Keratinocyte (primary cell): Measurements from ENCODE around the gene LY6G5B. TPM values are rescaled to one million over a fixed set of nuclear protein-coding genes. Genes with fewer than 3 reads are reported as not detected.

Experiments used
- DNase-seq: peaks from one replicate; pipeline ENCODE4 v3.0.0-alpha.2; 2011; ENCODE audit warnings: low read depth, missing footprints, low spot score
- FAIRE-seq: peaks from 2 replicates; lab custom pipeline; 2011; peaks lifted over from hg19 to GRCh38; lab: Jason Lieb, UNC
- H2AFZ ChIP-seq: 2 replicates; pipeline ENCODE4 v1.6.0; 2012; ENCODE audit warnings: low read length, control low read depth, inconsistent platforms; ENCODE audit not compliant: control insufficient read depth
- H3K27ac ChIP-seq: 2 replicates; pipeline ENCODE4 v1.5.1; 2011; ENCODE audit warnings: low read length; ENCODE audit not compliant: control insufficient read depth, insufficient read depth
- H3K27me3 ChIP-seq: 3 replicates; pipeline ENCODE4 v1.6.0; 2011; ENCODE audit warnings: low read length; ENCODE audit not compliant: control insufficient read depth, insufficient read depth; ENCODE audit errors: extremely low read depth
- H3K36me3 ChIP-seq, 2 experiments: 2 replicates in 1 of 2; 3 replicates in 1 of 2; pipeline ENCODE4 v1.5.1; 2011; ENCODE audit warnings: low read length in 2 of 2, mild to moderate bottlenecking in 1 of 2; ENCODE audit not compliant: control insufficient read depth in 2 of 2, insufficient read depth in 2 of 2; ENCODE audit errors: extremely low read depth in 1 of 2
- H3K4me1 ChIP-seq: 3 replicates; pipeline ENCODE4 v1.5.1; 2011; ENCODE audit warnings: low read length; ENCODE audit not compliant: control insufficient read depth, insufficient read depth; ENCODE audit errors: extremely low read depth
- H3K4me2 ChIP-seq: 3 replicates; pipeline ENCODE4 v1.6.0; 2011; ENCODE audit warnings: low read depth, low read length; ENCODE audit not compliant: control insufficient read depth, insufficient read depth; ENCODE audit errors: extremely low read depth
- H3K4me3 ChIP-seq, 3 experiments: fragments of 200-600 bp in 1 of 3; sonication (generic) in 1 of 3; 2 replicates in 2 of 3; 3 replicates in 1 of 3; pipeline ENCODE4 v1.5.1; 2011 to 2016; ENCODE audit warnings: low read length in 3 of 3, mild to moderate bottlenecking in 3 of 3, control low read depth in 2 of 3, inconsistent platforms in 1 of 3, low read depth in 1 of 3, mixed read lengths in 1 of 3, mixed run types in 1 of 3, moderate library complexity in 1 of 3; ENCODE audit not compliant: control insufficient read depth in 2 of 3, insufficient read depth in 2 of 3; ENCODE audit errors: extremely low read depth in 1 of 3
- H3K79me2 ChIP-seq: 2 replicates; pipeline ENCODE4 v1.6.0; 2012; ENCODE audit warnings: low read length; ENCODE audit not compliant: control insufficient read depth, insufficient read depth
- H3K9ac ChIP-seq: 3 replicates; pipeline ENCODE4 v1.6.0; 2011; ENCODE audit warnings: low read length; ENCODE audit not compliant: control insufficient read depth, insufficient read depth; ENCODE audit errors: extremely low read depth
- H3K9me1 ChIP-seq: 3 replicates; pipeline ENCODE4 v1.6.0; 2011; ENCODE audit warnings: low read length; ENCODE audit not compliant: control insufficient read depth, insufficient read depth; ENCODE audit errors: extremely low read depth
- H3K9me3 ChIP-seq: 2 replicates; pipeline ENCODE4 v1.5.1; 2012; ENCODE audit warnings: low read depth, low read length; ENCODE audit not compliant: control insufficient read depth
- H4K20me1 ChIP-seq: 3 replicates; pipeline ENCODE4 v1.6.0; 2011; ENCODE audit warnings: low read length; ENCODE audit not compliant: control insufficient read depth, insufficient read depth; ENCODE audit errors: extremely low read depth
- CTCF ChIP-seq, 3 experiments: IDR thresholded peaks in 1 of 3; conservative IDR thresholded peaks in 1 of 3; optimal IDR thresholded peaks in 1 of 3; 2 replicates in 2 of 3; 3 replicates in 1 of 3; pipeline versions ENCODE3 to v1.5.1; 2011; ENCODE audit warnings: low read length in 3 of 3, mild to moderate bottlenecking in 3 of 3, moderate library complexity in 2 of 3, control low read depth in 1 of 3, inconsistent platforms in 1 of 3; ENCODE audit not compliant: insufficient read depth in 2 of 3; ENCODE audit errors: extremely low read depth in 1 of 3
- EZH2 ChIP-seq: IDR thresholded peaks from one replicate; pipeline ENCODE4 v1.6.1; 2012; ENCODE audit warnings: inconsistent platforms, mild to moderate bottlenecking, low read length, moderate library complexity
- dilution Hi-C: fragments of 300-500 bp; cut with MboI; formaldehyde crosslinking; loops from one replicate; pipeline ENCODE4 v1.7.0; 2020; ENCODE audit warnings: low sequenced_read_pairs; ENCODE audit not compliant: extremely low pct_ligation_motif_present
- polyA plus RNA-seq, 5 experiments: library from polyadenylated mRNA; depleted of rRNA in 3 of 5; stranded (reverse) in 3 of 5; stranded (forward) in 1 of 5; unstranded in 1 of 5; fragments of >200 nt; gene quantifications; 1 replicate in 1 of 5; 2 replicates in 3 of 5; 3 replicates in 1 of 5; pipeline versions ENCODE4 v1.2.1 to v1.2.3, GENCODE V29; 2011 to 2012; ENCODE audit warnings: missing spikeins in 2 of 5, low read depth in 1 of 5, low replicate concordance in 1 of 5

LY6G5B gene
- polyA plus RNA-seq, 1 donor (not counting 4 experiments of a cell fraction or from before 2014, with no cell fraction given): 5.2 TPM

GRCh38 chr6:31711233-31711632 lies 41.5 kb downstream of the LY6G5B start:
- H3K27ac ChIP-seq: no peak overlapping the region
- DNase-seq (no peak), FAIRE-seq (peak; percentile 69)
- H3K9ac ChIP-seq: no peak overlapping the region
- peak overlapping the region in 1 of 3 experiments; percentile 7 for H3K4me3 ChIP-seq
- no peaks in the 10 kb centered on the region for H3K27me3 ChIP-seq
- no peaks in the 10 kb centered on the region for H3K9me1 ChIP-seq
- TF ChIP-seq EZH2: no peak
- no peak for TF ChIP-seq CTCF (optimal IDR thresholded peaks at IDR 0.05 in 1 of 3, IDR thresholded peaks at IDR 0.05 in 1 of 3, conservative IDR thresholded peaks at IDR 0.05 in 1 of 3; ENCODE audit: extremely low read depth in 1 of 3, insufficient read depth in 2 of 3, low read length in 3 of 3)
- H2AFZ ChIP-seq: peak overlapping the region; percentile 62
- no peaks in the 10 kb centered on the region for H3K36me3 ChIP-seq
- dilution Hi-C loops: no loop called here
- H4K20me1 ChIP-seq: no peaks in the 10 kb centered on the region
- H3K4me2 ChIP-seq: peak overlapping the region; percentile 69
- H3K79me2 ChIP-seq: no peaks in the 10 kb centered on the region
- no peaks in the 10 kb centered on the region for H3K9me3 ChIP-seq
- peaks cover 20% of the 10 kb centered on the region for H3K4me1 ChIP-seq

DNA sequence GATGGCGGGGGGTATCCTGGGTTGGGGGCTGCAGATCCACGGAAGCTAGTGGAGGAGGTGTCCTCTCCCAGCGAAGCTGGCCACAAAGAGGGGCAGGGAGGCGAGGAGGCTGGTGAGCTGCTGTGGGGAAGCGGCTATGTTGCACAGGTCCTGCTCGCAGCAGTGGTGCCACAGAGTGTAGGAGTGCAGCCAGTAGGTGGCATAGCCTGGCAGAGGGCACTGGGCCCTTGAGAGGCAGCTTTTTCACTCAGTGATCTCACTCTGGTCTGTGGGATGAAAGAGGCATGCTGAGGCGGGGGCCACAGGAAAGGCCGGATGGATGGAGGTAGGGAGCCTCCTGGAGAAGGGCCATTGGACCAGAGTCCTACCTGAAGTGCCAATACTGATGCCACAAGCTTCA lies 42.5 kb downstream of the LY6G5B start:
- no peak for TF ChIP-seq EZH2
- TF ChIP-seq CTCF (optimal IDR thresholded peaks at IDR 0.05 in 1 of 3, IDR thresholded peaks at IDR 0.05 in 1 of 3, conservative IDR thresholded peaks at IDR 0.05 in 1 of 3; ENCODE audit: extremely low read depth in 1 of 3, insufficient read depth in 2 of 3, low read length in 3 of 3): peak; percentile 61 to 93 (median 74)
- H3K4me3 ChIP-seq: no peak overlapping the region

More for the DNA sequence above, 42.5 kb downstream of the LY6G5B start:
- Histone ChIP-seq H3K4me2 (peak overlapping the region; percentile 43), H3K79me2 (no peaks in the 10 kb centered on the region), H3K27me3 (no peaks in the 10 kb centered on the region), H3K9ac (no peak overlapping the region), H2AFZ (peak overlapping the region; percentile 83), H3K4me1 (peaks cover 22% of the 10 kb centered on the region), H4K20me1 (no peaks in the 10 kb centered on the region), H3K9me3 (no peaks in the 10 kb centered on the region), H3K27ac (no peak overlapping the region), H3K36me3 (no peaks in the 10 kb centered on the region), H3K9me1 (no peaks in the 10 kb centered on the region)
- DNase-seq: no peak
- no peak for FAIRE-seq
- dilution Hi-C loops: no loop called here
